DOHH2 (cell line): ENCODE results near the gene ATP8B4.

Source experiments
- EZH2phosphoT487 ChIP-seq: fragments of 200-600 bp; sonication (generic); IDR thresholded peaks from 2 replicates; pipeline ENCODE4 v1.6.1; 2017; ENCODE audit warnings: borderline replicate concordance, mild to moderate bottlenecking, antibody characterized with exemption, low read length, moderate library complexity, mixed read lengths
- TF ChIP-seq, protein P1 (sequence below): fragments of 200-600 bp; sonication (generic); IDR thresholded peaks from one replicate; pipeline ENCODE4 v1.5.1; 2014; ENCODE audit warnings: antibody characterized with exemption, mild to moderate bottlenecking, low read depth, low read length; ENCODE audit not compliant: poor library complexity, severe bottlenecking

DNA sequence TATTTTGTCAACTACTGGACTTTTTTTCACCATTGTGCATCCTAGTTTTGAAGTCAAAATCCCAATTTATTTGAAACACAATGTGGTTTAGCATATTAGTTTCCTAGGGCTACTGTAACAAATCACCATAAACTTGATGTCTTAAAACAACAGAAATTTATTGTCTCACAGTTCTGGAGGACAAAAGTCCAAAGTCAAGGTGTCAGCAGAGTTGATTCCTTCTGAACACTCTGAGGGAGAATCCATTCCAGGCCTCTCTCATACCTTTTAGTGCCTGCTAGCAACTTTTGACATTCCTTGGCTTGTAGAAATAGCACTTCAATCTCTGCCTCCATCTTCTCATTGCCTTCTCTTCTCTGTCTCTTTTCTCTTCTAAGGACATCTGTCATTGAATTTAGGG, 48.1 kb upstream of the ATP8B4 start:
- TF ChIP-seq, protein P1, sequence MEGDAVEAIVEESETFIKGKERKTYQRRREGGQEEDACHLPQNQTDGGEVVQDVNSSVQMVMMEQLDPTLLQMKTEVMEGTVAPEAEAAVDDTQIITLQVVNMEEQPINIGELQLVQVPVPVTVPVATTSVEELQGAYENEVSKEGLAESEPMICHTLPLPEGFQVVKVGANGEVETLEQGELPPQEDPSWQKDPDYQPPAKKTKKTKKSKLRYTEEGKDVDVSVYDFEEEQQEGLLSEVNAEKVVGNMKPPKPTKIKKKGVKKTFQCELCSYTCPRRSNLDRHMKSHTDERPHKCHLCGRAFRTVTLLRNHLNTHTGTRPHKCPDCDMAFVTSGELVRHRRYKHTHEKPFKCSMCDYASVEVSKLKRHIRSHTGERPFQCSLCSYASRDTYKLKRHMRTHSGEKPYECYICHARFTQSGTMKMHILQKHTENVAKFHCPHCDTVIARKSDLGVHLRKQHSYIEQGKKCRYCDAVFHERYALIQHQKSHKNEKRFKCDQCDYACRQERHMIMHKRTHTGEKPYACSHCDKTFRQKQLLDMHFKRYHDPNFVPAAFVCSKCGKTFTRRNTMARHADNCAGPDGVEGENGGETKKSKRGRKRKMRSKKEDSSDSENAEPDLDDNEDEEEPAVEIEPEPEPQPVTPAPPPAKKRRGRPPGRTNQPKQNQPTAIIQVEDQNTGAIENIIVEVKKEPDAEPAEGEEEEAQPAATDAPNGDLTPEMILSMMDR = no peak
- no peak for TF ChIP-seq EZH2phosphoT487
